ENCODE measurements around the gene GALNTL6. TPM values are rescaled to one million over a fixed set of nuclear protein-coding genes. Genes with fewer than 3 reads are reported as not detected.

Gene GALNTL6
- total RNA-seq, 1 experiment from 2014 or later = not detected

DNA sequence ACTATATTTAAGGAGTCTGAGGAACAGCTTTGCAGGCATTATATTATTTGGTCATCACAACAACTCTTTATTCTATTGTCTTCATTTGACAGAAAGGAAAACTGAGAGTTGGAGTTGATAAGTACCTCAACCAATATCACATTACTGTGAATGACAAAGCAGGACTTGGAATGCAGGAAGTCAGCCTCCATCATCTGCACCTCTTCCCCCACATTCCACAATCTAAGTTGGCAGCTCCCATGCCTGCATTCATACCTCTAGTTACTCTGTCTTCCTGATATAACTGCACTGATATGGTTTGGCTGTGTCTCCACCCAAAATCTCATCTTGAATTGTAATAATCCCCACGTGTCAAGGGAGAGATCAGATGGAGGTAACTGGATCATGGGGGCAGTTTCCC is 356.7 kb downstream of the GALNTL6 start:
- intact Hi-C loops (cut with micrococcal nuclease; ENCODE audit: unreplicated experiment) = no loop called here
- Histone ChIP-seq H3K9me2 (ENCODE audit: insufficient read depth) (no peaks in the 10 kb centered on the region), H3K36me3 (ENCODE audit: low read depth) (no peaks in the 10 kb centered on the region), H3F3A (ENCODE audit: insufficient read depth, low read depth) (no peaks in the 10 kb centered on the region), H3K27ac (no peak overlapping the region), H3K4me3 (no peak overlapping the region), H3K27me3 (ENCODE audit: insufficient read depth, low read depth) (no peaks in the 10 kb centered on the region), H4K20me1 (ENCODE audit: insufficient read depth) (no peaks in the 10 kb centered on the region), H3K4me2 (no peak overlapping the region), H3K79me2 (ENCODE audit: low read depth) (no peaks in the 10 kb centered on the region), H3K4me1 (replicated peaks; ENCODE audit: insufficient read depth) (no peaks in the 10 kb centered on the region), H3K9me3 (ENCODE audit: insufficient read depth, low read depth) (no peaks in the 10 kb centered on the region), H2AFZ (no peak overlapping the region)
- no TSS peak for BruUV-seq (replicated peaks)
- DNase-seq = peak in 1 of 2 experiments; percentile 5
- ChIA-PET CTCF (no interaction called here), POLR2A (ENCODE audit: unreplicated experiment) (no interaction called here)
- TF ChIP-seq, protein P1, sequence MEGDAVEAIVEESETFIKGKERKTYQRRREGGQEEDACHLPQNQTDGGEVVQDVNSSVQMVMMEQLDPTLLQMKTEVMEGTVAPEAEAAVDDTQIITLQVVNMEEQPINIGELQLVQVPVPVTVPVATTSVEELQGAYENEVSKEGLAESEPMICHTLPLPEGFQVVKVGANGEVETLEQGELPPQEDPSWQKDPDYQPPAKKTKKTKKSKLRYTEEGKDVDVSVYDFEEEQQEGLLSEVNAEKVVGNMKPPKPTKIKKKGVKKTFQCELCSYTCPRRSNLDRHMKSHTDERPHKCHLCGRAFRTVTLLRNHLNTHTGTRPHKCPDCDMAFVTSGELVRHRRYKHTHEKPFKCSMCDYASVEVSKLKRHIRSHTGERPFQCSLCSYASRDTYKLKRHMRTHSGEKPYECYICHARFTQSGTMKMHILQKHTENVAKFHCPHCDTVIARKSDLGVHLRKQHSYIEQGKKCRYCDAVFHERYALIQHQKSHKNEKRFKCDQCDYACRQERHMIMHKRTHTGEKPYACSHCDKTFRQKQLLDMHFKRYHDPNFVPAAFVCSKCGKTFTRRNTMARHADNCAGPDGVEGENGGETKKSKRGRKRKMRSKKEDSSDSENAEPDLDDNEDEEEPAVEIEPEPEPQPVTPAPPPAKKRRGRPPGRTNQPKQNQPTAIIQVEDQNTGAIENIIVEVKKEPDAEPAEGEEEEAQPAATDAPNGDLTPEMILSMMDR (conservative IDR thresholded peaks at IDR 0.05) = no peak
- no peak for TF ChIP-seq EZH2 (IDR thresholded peaks at IDR 0.05; ENCODE audit: low read depth)

DNA sequence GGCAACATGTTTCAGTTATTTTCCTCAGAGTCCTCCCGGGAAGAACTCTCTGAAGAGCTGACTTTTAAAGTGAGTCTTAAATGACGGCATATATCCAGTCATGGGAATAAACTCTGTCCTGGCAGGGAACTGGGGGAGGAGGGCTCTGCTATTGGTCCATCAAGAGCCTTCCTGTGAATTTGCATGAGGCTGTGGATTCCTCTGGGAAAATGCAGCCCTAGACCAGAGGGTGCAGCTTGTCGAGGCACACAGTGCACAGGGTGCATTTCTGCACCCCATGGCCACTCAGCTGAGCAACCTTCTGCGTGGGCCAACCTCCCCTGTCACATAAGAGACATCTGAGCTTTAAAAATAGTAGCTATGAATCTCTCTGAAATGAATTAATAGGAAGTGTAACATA is 360.0 kb downstream of the GALNTL6 start:
- ChIA-PET CTCF (interaction anchor here (0.5 kb wide), 1 partner anchor 139 kb away, joined by 6 read pairs; no protein-coding TSS in a partner anchor), POLR2A (ENCODE audit: unreplicated experiment) (no interaction called here)

DNA sequence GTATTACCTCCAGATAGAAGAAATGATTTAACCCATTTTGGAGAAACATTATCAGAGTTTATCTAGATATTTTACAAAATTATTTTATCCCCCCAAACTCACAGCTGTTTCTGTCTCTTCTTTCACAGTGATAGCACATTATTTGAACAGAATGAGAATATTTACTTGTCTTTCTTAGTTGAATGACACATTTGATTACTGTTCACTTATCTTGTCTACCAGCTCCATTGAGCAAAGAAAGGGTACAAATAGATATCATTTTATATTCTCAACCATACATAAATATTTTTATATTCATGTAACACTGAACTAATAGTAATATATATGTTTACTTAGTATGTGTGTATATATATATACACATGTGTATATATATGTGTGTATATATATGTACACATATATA is 364.2 kb downstream of the GALNTL6 start:
- Histone ChIP-seq H3K27ac (no peak overlapping the region), H4K20me1 (ENCODE audit: insufficient read depth) (no peaks in the 10 kb centered on the region), H3K36me3 (ENCODE audit: low read depth) (no peaks in the 10 kb centered on the region), H3K27me3 (ENCODE audit: insufficient read depth, low read depth) (no peaks in the 10 kb centered on the region), H3F3A (ENCODE audit: insufficient read depth, low read depth) (no peaks in the 10 kb centered on the region), H3K4me2 (no peak overlapping the region), H3K4me3 (no peak overlapping the region), H3K9me2 (ENCODE audit: insufficient read depth) (no peaks in the 10 kb centered on the region), H2AFZ (no peak overlapping the region), H3K4me1 (replicated peaks; ENCODE audit: insufficient read depth) (no peaks in the 10 kb centered on the region), H3K9me3 (ENCODE audit: insufficient read depth, low read depth) (no peaks in the 10 kb centered on the region), H3K79me2 (ENCODE audit: low read depth) (no peaks in the 10 kb centered on the region)
- ChIA-PET CTCF (interaction anchor here (0.6 kb wide), 1 partner anchor 18 kb away, joined by 3 read pairs; no protein-coding TSS in a partner anchor), POLR2A (ENCODE audit: unreplicated experiment) (no interaction called here)
- BruUV-seq (replicated peaks) = no TSS peak
- intact Hi-C loops (cut with micrococcal nuclease; ENCODE audit: unreplicated experiment) = no loop called here
- TF ChIP-seq, protein P1 (conservative IDR thresholded peaks at IDR 0.05) = no peak
- no peak for TF ChIP-seq EZH2 (IDR thresholded peaks at IDR 0.05; ENCODE audit: low read depth)
- no peak for DNase-seq

More for the DNA sequence above, 360.0 kb downstream of the GALNTL6 start:
- Histone ChIP-seq H3K4me1 (replicated peaks; ENCODE audit: insufficient read depth) (no peaks in the 10 kb centered on the region), H3K36me3 (ENCODE audit: low read depth) (no peaks in the 10 kb centered on the region), H3K4me2 (no peak overlapping the region), H2AFZ (no peak overlapping the region), H3K27ac (no peak overlapping the region), H4K20me1 (ENCODE audit: insufficient read depth) (no peaks in the 10 kb centered on the region), H3F3A (ENCODE audit: insufficient read depth, low read depth) (no peaks in the 10 kb centered on the region), H3K27me3 (ENCODE audit: insufficient read depth, low read depth) (no peaks in the 10 kb centered on the region), H3K79me2 (ENCODE audit: low read depth) (no peaks in the 10 kb centered on the region), H3K9me3 (ENCODE audit: insufficient read depth, low read depth) (no peaks in the 10 kb centered on the region), H3K9me2 (ENCODE audit: insufficient read depth) (no peaks in the 10 kb centered on the region), H3K4me3 (no peak overlapping the region)
- TF ChIP-seq EZH2 (IDR thresholded peaks at IDR 0.05; ENCODE audit: low read depth) = no peak
- TF ChIP-seq, protein P1 (conservative IDR thresholded peaks at IDR 0.05) = no peak
- BruUV-seq (replicated peaks) = no TSS peak
- DNase-seq = no peak
- intact Hi-C loops (cut with micrococcal nuclease; ENCODE audit: unreplicated experiment) = no loop called here
